NOMO-1 treated with dmso at 0.1 percent for 144 hours (cell line): ENCODE measurements around the gene SCUBE3.

Source experiments
- DNase-seq: peaks from one replicate; lab custom pipeline; 2025; ENCODE audit not compliant: unreplicated experiment; lab: John Stamatoyannopoulos, UW

Gene SCUBE3

GRCh38 chr6:35237476-35237875, 23.7 kb downstream of the SCUBE3 start:
- no peak for DNase-seq

- DNase-seq, result no peak
These were observed 25.1 kb downstream of the SCUBE3 start for GRCh38 chr6:35238843-35239289.

- DNase-seq, result no peak
These were observed 25.8 kb downstream of the SCUBE3 start for GRCh38 chr6:35239581-35239980.

DNA sequence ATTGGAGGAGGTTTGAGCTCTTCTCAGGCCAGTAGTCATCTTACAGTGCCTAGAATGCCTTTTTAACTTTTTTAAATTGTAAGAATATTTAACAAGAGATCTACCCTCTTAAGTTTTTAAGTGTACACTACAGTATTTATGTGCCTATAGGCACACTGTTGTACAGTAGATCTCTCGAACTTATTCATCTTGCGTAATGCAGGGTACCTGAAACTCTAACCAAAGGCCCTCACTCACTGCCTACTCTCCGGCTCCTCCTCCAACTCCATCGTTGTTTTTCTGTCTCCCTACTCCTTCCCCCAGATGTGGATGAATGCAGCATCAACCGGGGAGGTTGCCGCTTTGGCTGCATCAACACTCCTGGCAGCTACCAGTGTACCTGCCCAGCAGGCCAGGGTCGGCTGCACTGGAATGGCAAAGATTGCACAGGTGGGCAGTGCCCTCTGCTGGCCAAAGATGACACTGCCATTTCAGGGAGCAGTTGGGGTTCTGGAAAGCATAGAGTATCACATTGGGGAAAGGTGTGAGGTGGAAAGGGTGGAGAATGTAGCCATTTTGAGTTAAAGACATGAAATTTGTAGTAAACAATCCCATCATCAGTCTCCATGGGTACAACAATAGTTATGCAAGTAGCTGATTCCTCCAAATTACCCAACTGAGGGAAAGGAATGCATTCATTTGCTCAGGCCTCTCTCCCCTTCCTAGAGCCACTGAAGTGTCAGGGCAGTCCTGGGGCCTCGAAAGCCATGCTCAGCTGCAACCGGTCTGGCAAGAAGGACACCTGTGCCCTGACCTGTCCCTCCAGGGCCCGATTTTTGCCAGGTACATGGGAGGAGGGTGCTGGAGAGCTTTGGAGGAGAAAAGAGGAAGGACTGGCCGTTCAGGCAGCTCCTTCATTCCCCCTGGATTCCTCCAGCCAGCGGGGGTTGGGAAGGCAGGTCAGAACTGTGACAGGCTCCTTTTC, 27.4 kb downstream of the SCUBE3 start:
- DNase-seq, result peak; percentile 5

DNA sequence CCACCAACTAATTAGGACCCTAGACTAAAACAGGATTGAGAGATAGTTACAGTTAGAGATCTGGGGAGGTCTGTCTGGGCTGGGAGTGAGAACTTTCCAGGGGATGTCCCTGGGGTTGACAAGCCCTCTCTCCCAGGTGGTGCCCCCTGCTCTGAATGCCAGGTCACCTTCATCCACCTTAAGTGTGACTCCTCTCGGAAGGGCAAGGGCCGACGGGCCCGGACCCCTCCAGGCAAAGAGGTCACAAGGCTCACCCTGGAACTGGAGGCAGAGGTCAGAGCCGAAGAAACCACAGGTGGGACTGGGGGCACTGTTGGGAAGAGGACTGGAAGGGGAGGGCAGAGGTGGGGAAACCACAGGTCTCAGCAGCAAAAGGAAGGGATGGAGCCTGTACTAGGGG, 28.7 kb downstream of the SCUBE3 start:
- no peak for DNase-seq

DNA sequence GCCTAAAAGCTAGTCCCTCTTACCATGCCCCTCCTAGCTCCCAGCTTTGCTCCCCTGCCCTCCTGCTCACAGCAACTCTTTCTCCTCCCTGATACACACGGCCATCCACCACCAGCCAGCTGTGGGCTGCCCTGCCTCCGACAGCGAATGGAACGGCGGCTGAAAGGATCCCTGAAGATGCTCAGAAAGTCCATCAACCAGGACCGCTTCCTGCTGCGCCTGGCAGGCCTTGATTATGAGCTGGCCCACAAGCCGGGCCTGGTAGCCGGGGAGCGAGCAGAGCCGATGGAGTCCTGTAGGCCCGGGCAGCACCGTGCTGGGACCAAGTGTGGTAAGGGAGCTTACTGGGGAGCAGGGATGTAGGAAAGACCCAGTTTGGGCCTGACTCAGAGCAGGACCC, 29.1 kb downstream of the SCUBE3 start:
- no peak for DNase-seq

GRCh38 chr6:35243386-35243958, 29.7 kb downstream of the SCUBE3 start:
- no peak for DNase-seq

- DNase-seq, result no peak
These were observed 30.8 kb downstream of the SCUBE3 start for GRCh38 chr6:35244551-35244950.

DNA sequence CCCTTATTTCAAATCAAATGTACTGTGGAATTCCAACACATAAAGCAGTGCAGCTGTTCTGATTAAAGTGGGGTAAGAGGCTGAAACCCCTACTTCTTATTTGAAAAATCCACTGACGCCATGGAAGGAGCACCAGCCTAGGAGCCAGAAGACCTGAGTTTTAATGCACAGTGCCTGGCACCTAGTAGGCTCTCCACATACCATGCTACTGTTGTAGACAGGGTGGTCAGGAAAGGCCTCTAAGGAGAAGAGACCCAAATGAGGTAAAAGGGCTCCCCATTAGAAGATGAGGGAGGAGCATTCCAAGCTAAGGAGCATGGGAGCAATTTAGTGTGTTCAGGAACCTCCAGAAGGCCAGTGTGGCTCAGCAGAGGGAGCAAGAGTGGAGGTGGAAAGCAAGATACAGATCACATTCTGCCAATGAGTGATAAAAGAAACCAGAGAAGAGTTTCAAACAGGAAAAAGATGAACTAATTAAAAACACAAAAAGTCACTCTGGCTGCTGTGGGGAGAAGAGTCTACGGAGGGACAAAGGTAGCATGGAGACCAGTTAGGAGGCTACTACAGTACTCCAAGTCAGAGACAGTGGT, 34.0 kb downstream of the SCUBE3 start:
- no peak for DNase-seq

DNA sequence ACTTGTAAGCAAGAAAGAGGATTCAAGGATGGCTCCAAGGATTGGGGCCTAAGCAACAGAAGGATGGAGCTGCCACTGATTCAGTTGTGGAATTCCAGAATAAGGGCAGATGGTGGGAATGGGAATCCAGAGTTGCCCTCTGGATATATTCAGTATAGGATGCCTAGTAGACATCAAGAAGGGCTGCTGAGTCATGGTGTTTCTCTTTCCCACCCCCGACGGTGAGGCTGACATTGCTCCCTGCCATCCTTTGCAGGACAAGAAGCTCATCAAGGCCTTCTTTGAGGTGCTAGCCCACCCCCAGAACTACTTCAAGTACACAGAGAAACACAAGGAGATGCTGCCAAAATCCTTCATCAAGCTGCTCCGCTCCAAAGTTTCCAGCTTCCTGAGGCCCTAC, 34.5 kb downstream of the SCUBE3 start:
- DNase-seq, result no peak

DNA sequence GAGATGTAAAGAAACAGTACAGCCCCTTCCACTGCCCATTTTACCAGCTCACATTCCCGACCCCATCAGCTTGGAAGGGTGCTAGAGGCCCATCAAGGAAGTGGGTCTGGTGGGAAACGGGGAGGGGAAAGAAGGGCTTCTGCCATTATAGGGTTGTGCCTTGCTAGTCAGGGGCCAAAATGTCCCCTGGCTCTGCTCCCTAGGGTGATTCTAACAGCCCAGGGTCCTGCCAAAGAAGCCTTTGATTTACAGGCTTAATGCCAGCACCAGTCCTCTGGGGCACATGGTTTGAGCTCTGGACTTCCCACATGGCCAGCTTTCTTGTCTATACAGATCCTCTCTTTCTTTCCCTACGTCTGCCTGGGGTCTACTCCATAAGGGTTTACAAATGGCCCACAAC, 35.2 kb downstream of the SCUBE3 start:
- DNase-seq, result no peak

DNA sequence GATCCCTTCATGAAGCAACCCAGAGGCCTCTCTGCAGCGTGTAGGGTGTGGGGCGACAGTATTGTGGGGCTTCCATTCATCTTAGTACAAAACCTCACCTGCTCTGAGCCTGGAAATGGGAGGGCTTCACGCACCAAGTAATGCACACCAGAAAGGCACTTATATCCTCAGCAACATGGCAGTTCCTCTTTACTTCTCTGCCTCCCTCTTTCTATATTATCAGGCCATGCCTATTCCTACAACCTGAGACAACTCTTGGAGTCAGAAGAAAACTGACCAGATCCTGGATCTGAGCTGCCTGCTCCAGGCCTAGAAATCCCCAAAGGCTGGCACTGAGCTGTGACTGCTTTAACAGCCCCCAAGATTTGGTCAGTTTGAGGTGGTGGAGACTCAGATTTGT, 38.2 kb downstream of the SCUBE3 start:
- no peak for DNase-seq

GRCh38 chr6:35253249-35253648, 39.5 kb downstream of the SCUBE3 start:
- DNase-seq, result no peak

DNA sequence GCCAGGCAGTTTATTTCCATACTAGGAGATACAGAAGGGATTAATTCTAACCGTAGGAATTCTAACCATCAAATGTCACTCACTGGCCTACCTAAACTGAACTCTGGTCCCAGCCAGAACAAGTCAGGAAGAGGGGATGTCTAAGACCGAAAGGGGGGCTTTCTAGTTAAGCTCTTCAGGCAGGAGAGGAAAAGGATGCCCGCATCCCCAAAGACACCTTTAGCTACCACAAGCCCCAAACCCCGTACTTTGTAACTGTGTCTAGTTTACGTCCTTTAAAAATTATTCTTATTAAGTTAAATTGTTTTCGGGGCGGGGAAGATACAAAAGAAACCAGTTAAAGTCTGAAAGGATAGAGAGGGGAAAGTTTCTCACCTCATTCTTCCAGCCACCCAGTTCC, 44.6 kb downstream of the SCUBE3 start:
- DNase-seq, result no peak

- peak; percentile 52 for DNase-seq
These were observed 45.1 kb downstream of the SCUBE3 start for GRCh38 chr6:35258858-35259193.

- peak; percentile 89 for DNase-seq
These were observed 45.6 kb downstream of the SCUBE3 start, which contains the start of gene ZNF76 for GRCh38 chr6:35259194-35259947. Gene ZNF76, plus strand, starts transcription at chr6:35259735. Its CDS starts 21,417 bp downstream, at chr6:35281152.

- peak; percentile 23 for DNase-seq
These were observed 46.3 kb downstream of the SCUBE3 start for GRCh38 chr6:35259948-35260590.

GRCh38 chr6:35260591-35261570, 47.1 kb downstream of the SCUBE3 start:
- DNase-seq, result no peak

DNA sequence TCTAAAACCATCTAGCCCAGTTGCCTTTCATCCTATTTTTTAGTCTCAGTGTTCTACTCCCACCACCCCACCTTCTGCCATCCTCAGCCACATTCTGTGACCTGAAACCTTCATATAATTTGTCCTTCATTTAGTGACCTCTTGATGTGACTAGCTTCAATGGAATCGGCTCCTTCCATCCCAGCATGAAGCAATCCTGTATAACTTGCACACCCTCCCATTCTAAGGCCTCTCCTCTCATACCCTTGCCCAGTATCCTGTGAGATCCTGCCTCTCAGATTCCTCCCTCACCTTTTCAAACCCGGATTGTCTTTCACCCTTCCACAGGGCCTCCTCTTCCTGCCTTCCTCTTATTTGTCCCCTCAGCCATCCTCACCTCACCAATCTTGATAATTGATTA, 48.8 kb downstream of the SCUBE3 start:
- no peak for DNase-seq
